ENCODE results near the gene ADCYAP1. TPM values are rescaled to one million over a fixed set of nuclear protein-coding genes. Genes with fewer than 3 reads are reported as not detected.

The ADCYAP1 gene
- not detected in 2 replicates for total RNA-seq

DNA sequence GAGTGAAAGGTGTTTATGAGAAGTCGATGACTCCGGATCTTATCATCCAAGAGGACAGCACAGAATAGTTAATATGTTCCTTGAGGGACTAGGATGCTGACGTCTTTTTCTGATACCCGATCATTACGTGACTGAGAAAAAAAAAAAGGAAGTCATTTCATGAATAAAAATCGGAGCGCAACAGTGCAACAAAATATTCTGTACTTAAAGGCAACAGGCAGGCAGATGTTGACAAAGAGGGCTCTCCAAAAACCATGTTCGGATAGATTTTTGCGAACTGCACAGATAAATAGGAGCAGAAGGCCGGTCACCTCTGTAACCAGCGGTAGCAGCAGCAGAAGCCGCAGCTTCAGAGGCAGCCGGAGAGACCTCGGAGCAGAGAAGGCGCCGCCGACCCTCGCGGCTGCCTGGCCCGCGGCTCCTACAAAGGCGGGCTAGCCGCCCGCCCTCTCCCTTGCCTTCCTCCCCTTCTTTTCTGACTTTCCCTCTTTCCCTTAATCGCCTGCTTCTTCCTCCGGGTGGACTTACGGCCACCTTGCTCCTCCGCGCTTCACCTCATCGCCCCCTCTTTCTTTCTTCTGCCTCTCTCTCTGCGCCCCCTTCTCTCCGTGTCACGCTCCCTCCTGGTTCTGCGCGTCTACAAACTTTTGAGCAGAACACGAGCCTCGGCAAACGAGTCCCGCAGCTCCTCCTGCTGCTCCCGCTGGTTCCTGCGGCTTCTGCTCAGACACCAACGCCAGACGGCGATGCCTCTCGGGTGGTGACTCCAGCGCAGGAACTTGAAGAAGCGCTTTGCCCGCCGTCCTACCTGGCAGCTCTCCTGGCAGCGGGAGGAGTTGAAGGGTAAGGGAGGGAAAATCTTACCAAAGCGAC lies at the start of gene ADCYAP1:
TSS of gene ADCYAP1 (plus strand) at position 654 of the 873 bp plus-strand sequence. CDS start 516 bp downstream, outside the sequence.

Other genes starting within 250 kb of the ADCYAP1 start
- gene TYMS, start 247.2 kb upstream of the ADCYAP1 start, total RNA-seq: 5.7 and 35.1 TPM in 2 replicates
- gene ENOSF1, start 192.2 kb upstream of the ADCYAP1 start, total RNA-seq: 41.7 and 61.3 TPM in 2 replicates
- gene YES1, start 92.6 kb upstream of the ADCYAP1 start, total RNA-seq: 53.8 and 82.8 TPM in 2 replicates

Measured in placental pericyte (primary cell).